Common myeloid progenitor, CD34-positive (primary cell): ENCODE data around the gene ADAM19.

Source experiments
- CTCF ChIA-PET: fragments of 350-600 bp; sonication (Branson Sonifier 250); formaldehyde crosslinking; loops from one replicate; lab custom pipeline; 2021; ENCODE audit warnings: antibody characterized with exemption; lab: Charles Lee
- POLR2A ChIA-PET: fragments of 350-600 bp; sonication (Branson Sonifier 250); formaldehyde crosslinking; loops from one replicate; lab custom pipeline; 2021; ENCODE audit warnings: antibody characterized with exemption; lab: Charles Lee
- DNase-seq, 3 donors: peaks; one replicate each; pipeline versions ENCODE4 v3.0.0 to v3.0.0-alpha.2; 2013
- H3K27ac ChIP-seq, 2 experiments: 1 replicate in 1 of 2; 2 replicates in 1 of 2; pipeline ENCODE4 v1.7.0; 2013; ENCODE audit warnings: inconsistent platforms in 2 of 2, low read length in 2 of 2, mild to moderate bottlenecking in 2 of 2, low read depth in 1 of 2, moderate library complexity in 1 of 2; ENCODE audit not compliant: severe bottlenecking in 2 of 2, insufficient read depth in 1 of 2, poor library complexity in 1 of 2
- H3K27me3 ChIP-seq, 5 experiments: replicated peaks in 2 of 5; 1 replicate in 3 of 5; 2 replicates in 2 of 5; pipeline versions ENCODE4 v1.6.1 to v1.7.0; 2013; ENCODE audit warnings: low read length in 4 of 5, mild to moderate bottlenecking in 2 of 5, moderate library complexity in 2 of 5, inconsistent platforms in 1 of 5; ENCODE audit not compliant: insufficient read depth in 5 of 5, control insufficient read depth in 4 of 5
- H3K36me3 ChIP-seq, 4 experiments: 1 replicate in 2 of 4; 2 replicates in 2 of 4; pipeline versions ENCODE4 v1.6.1 to v1.7.0; 2013; ENCODE audit warnings: low read length in 3 of 4, control low read depth in 1 of 4, mild to moderate bottlenecking in 1 of 4; ENCODE audit not compliant: control insufficient read depth in 4 of 4, insufficient read depth in 4 of 4
- H3K4me1 ChIP-seq, 4 experiments: 1 replicate in 3 of 4; 2 replicates in 1 of 4; pipeline versions ENCODE4 v1.6.1 to v1.7.1; 2013; ENCODE audit warnings: low read length in 3 of 4, mild to moderate bottlenecking in 3 of 4, control low read depth in 1 of 4, inconsistent platforms in 1 of 4, moderate library complexity in 1 of 4; ENCODE audit not compliant: control insufficient read depth in 4 of 4, insufficient read depth in 4 of 4; ENCODE audit errors: control extremely low read depth in 1 of 4
- H3K4me3 ChIP-seq, 7 experiments: 1 replicate in 4 of 7; 2 replicates in 3 of 7; pipeline versions ENCODE4 v1.5.1 to v1.7.0; 2013; ENCODE audit warnings: mild to moderate bottlenecking in 7 of 7, low read length in 6 of 7, moderate library complexity in 6 of 7, inconsistent platforms in 2 of 7, low read depth in 2 of 7, control low read depth in 1 of 7; ENCODE audit not compliant: insufficient read depth in 4 of 7, control insufficient read depth in 1 of 7; ENCODE audit errors: extremely low read depth in 1 of 7
- H3K9me3 ChIP-seq, 5 experiments: 1 replicate in 4 of 5; 2 replicates in 1 of 5; pipeline versions ENCODE4 v1.6.1 to v1.7.1; 2013; ENCODE audit warnings: low read length in 4 of 5, mild to moderate bottlenecking in 2 of 5, inconsistent platforms in 1 of 5, low read depth in 1 of 5, moderate library complexity in 1 of 5; ENCODE audit not compliant: control insufficient read depth in 4 of 5, insufficient read depth in 2 of 5; ENCODE audit errors: control extremely low read depth in 1 of 5
- WGBS: methylation state at CpG from one replicate; pipeline ENCODE4 v1.1.5; 2013; ENCODE audit not compliant: insufficient coverage; 5-methylcytosine and 5-hydroxymethylcytosine counted together

The ADAM19 gene

GRCh38 chr5:157582731-157583620 lies 7.4 kb upstream of the ADAM19 start:
- H3K36me3 ChIP-seq: no peaks in the 10 kb centered on the region
- POLR2A ChIA-PET: no interaction called here
- no peaks in the 10 kb centered on the region for H3K9me3 ChIP-seq
- no peak overlapping the region for H3K4me3 ChIP-seq
- H3K27me3 ChIP-seq: no peaks in the 10 kb centered on the region
- CTCF ChIA-PET: no interaction called here
- no peak for DNase-seq
- peaks cover 0 to 2% (median 0%) of the 10 kb centered on the region in 4 experiments for H3K4me1 ChIP-seq
- no peak overlapping the region for H3K27ac ChIP-seq
- WGBS: 87% methylated on average over 7 of the region's 10 CpGs

DNA sequence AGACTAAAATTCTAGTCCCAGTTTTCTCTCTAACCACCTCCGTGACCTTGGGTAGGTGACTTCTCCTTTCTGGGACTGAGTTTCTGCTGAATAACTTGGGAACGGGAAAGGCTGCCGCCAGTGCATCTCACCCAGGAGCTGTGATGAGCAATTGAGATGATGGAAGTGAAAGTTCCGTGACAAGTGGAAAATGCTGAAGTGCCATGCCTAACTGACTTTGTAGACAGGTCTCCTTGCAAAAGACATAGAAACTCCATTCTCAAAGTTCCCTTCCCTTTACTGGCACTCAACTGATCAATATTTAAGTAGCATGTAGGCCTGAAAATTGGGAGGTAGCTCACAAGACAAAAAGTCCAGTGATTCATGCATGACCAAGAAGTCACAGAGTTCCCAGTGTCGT lies 6.3 kb upstream of the ADAM19 start:
- WGBS: 92% methylated on average over 2 of the region's 5 CpGs

DNA sequence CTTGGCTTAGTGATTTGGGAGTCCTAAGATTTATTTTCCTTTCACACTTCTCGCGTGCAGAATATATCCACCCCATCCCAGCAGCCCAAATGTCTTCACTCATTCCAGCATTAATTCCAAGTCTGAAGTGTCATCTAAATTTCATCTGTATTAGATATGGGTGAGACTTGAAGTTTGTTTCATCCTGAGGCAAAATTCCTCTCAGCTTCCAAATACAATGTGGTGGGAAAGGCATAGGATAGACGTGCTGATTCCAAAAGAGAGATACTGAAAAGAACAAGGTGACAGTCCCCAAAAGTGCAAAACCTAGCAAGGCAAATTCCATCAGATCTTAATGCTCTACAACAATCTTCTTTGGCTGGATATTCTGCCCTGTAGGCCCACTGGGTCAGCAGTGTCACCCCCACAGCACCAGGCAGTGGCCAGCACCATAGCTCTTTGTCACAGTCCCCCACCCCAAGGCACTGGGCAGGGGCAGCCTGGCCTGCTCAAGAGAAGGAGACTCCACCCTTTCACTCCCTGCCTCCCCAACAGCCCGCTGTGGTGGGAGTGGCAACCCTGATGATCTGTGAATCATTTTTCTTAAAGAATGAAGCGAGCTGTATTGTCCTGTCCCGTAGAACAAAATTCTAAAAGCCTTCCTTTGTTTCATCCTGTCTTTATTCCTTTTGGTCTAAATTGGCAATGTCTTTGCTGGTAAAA lies 2.7 kb upstream of the ADAM19 start:
- WGBS: 100% methylated on average over 2 of the region's 6 CpGs
- CTCF ChIA-PET: interaction anchor here (1.6 to 2.3 kb wide), 2 partner anchors 17 to 19 kb away, joined by 3 to 9 read pairs; no protein-coding TSS in a partner anchor
- no peak for DNase-seq
- Histone ChIP-seq H3K27me3 (peaks cover 0 to 6% (median 0%) of the 10 kb centered on the region in 5 experiments), H3K4me1 (peaks cover 2 to 19% (median 12%) of the 10 kb centered on the region in 4 experiments), H3K27ac (no peak overlapping the region), H3K4me3 (no peak overlapping the region), H3K36me3 (no peaks in the 10 kb centered on the region), H3K9me3 (no peaks in the 10 kb centered on the region)
- POLR2A ChIA-PET: no interaction called here

More for the DNA sequence above, 6.3 kb upstream of the ADAM19 start:
- peaks cover 0 to 2% (median 0%) of the 10 kb centered on the region in 4 experiments for H3K4me1 ChIP-seq
- H3K9me3 ChIP-seq: no peaks in the 10 kb centered on the region
- H3K27ac ChIP-seq: no peak overlapping the region
- no peak overlapping the region for H3K4me3 ChIP-seq
- H3K36me3 ChIP-seq: no peaks in the 10 kb centered on the region
- ChIA-PET POLR2A (no interaction called here), CTCF (no interaction called here)
- no peaks in the 10 kb centered on the region for H3K27me3 ChIP-seq
- DNase-seq: no peak

GRCh38 chr5:157576678-157577077 lies 1.1 kb upstream of the ADAM19 start:
- Histone ChIP-seq H3K4me1 (peaks cover 7 to 28% (median 14%) of the 10 kb centered on the region in 4 experiments), H3K4me3 (no peak overlapping the region), H3K36me3 (no peaks in the 10 kb centered on the region), H3K27me3 (peaks cover 0 to 6% (median 0%) of the 10 kb centered on the region in 5 experiments), H3K9me3 (no peaks in the 10 kb centered on the region), H3K27ac (no peak overlapping the region)
- ChIA-PET POLR2A (no interaction called here), CTCF (interaction anchor here (1.2 to 2.3 kb wide), 4 partner anchors 10 to 44 kb away, joined by 3 to 9 read pairs (median 3); no protein-coding TSS in a partner anchor)
- DNase-seq: no peak
- WGBS: 87% methylated on average over 3 of the region's 4 CpGs

DNA sequence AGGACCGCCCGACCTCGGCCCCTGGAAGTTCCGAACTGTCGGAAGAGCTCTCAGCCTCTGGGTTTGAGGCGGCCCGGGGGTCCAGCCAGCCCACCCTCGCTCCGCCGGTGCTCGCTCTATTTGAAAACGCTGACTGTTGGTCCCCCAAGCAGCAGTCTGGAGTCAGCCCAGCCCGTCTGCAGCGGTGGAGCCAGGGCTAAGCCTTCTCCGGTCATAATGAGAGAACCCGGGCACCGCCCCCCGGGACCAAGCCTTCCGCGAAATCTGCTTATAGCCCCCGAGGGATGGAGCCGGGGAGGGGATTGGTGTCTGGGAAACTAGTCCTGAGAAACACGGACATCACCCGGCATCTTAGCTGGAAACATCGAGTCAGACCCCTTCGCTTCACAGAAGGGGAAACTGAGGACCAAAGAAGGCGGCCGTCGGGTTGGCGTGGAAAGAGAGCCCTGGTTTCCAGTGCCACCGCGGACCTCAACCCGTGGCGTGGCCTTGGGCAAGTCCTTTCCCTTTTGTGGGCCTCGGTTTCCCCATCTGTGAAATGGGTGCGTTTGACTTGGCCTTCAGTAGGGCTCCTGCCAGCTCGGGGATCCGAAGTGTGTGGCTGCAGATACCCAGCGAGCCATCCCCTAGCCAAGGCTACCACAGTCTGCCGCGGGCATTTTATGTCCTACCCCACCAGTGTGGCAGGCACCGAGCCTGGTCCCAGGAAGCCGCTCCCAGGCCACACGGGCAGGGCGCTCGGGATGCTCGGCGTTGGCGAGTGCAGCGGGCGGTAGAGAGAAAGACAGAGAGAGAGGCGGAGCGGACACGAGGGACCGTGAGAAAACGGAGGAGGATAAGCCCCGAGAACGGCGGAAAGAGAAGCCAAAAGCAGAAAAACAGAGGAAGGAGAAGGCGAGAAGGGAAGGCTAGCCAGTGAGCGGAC lies 857 bp downstream of the ADAM19 start:
- no peaks in the 10 kb centered on the region for H3K36me3 ChIP-seq
- peak overlapping the region; percentile 56 to 87 (median 80) for H3K4me3 ChIP-seq
- WGBS: 16% methylated on average over 55 of the region's 61 CpGs
- ChIA-PET POLR2A (no interaction called here), CTCF (interaction anchor here (1.6 kb wide), 1 partner anchor 12 kb away, joined by 4 read pairs; no protein-coding TSS in a partner anchor)
- H3K27ac ChIP-seq: peak overlapping the region in 1 of 2 experiments; percentile 30
- peaks cover 0 to 6% (median 0%) of the 10 kb centered on the region in 5 experiments for H3K27me3 ChIP-seq
- DNase-seq: peak in 2 of 3 donors; percentile 40 to 59
- peaks cover 9 to 42% (median 22%) of the 10 kb centered on the region in 4 experiments for H3K4me1 ChIP-seq
- no peaks in the 10 kb centered on the region for H3K9me3 ChIP-seq

DNA sequence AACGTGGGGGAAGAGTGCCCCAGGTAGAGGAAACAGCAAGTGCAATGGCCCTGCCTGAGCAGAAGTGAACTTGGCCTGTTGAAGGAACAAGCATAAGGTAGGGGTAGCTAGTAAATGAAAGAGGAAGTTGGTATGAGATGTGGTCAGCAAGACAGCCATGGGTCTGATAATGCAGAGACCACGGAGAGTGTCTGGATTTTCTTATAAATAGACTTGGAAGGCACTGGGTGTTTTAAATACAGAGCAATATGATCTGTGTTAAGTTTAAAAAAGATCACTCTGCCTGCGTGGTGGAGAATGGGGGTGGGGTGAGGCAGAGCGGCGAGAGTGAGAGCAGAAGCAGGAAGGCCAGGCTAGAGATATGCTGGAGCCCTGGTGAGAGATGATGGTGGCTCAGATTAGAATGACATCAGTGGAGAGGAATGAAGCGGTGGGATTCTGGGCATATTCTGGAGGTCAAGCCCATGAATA lies 4.2 kb downstream of the ADAM19 start:
- 8% methylated on average over 6 of the region's 6 CpGs for WGBS
- Histone ChIP-seq H3K27ac (peak overlapping the region in 1 of 2 experiments; percentile 4), H3K4me1 (peaks cover 9 to 42% (median 22%) of the 10 kb centered on the region in 4 experiments), H3K27me3 (peaks cover 0 to 6% (median 0%) of the 10 kb centered on the region in 5 experiments), H3K9me3 (no peaks in the 10 kb centered on the region), H3K36me3 (no peaks in the 10 kb centered on the region), H3K4me3 (peak overlapping the region in 5 of 7 experiments; percentile 6 to 57 (median 29))
- POLR2A ChIA-PET: interaction anchor here (0.7 kb wide), 1 partner anchor 66 kb away, joined by 4 read pairs; no protein-coding TSS in a partner anchor
- CTCF ChIA-PET: interaction anchor here (0.6 to 2.3 kb wide), 3 partner anchors 10 to 193 kb away, joined by 3 to 8 read pairs (median 3); no protein-coding TSS in a partner anchor
- DNase-seq: peak; percentile 61 to 94 (median 88)
